HG03196 (cell line): Measurements from ENCODE around the gene RPL32.

Experiments used
- ATAC-seq: cut with Tn5 transposase; IDR thresholded peaks from one replicate; pipeline ENCODE4 v1.9.1; 2021; ENCODE audit not compliant: unreplicated experiment

RPL32 gene

GRCh38 chr3:12833222-12834161, 7.9 kb downstream of the RPL32 start:
- no peak for ATAC-seq

DNA sequence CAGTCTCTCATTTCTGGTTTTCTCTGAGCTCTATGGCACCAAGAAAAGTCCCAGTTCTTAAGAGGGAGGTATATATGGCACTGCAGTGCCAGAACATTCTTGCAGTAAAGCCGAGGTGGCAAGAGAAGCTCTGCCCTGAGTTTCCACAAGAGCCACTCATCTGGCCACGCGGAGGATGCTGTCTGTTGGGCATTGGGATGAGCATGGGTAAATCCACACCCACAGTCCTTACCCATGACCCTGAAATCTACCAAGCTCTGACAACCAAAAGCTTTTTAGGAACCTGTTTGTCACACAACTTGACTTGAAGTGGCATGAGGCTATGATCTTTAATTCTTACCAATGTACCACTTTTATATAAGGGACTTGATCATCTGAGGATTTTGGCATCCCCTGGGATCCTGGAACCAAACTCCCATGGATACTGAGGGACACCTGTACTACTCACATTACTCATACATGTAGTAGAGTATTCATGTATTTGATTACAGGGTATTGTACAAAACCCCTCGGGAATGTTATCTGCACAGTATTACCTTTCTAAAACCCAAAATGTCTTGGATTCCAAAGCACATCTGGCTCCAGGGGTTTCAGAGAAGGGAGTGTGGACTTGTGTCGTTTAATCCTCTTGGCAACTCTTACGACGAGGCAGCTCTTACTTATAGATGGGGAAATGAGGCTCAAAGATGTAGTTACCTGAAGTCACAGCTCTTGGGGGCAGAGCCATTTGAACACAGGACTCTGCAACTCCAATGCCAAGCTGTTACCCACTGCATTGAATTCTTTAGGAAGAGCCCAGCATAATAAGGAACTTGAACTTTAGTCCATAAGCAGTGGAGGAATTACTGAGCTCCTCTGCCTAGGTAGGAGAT, 8.8 kb downstream of the RPL32 start:
- ATAC-seq, result no peak

- ATAC-seq, result no peak
Observed at GRCh38 chr3:12831301-12831866, 10.0 kb downstream of the RPL32 start.

GRCh38 chr3:12830785-12831156, 10.6 kb downstream of the RPL32 start:
- no peak for ATAC-seq

GRCh38 chr3:12829886-12830784, 11.2 kb downstream of the RPL32 start:
- no peak for ATAC-seq

DNA sequence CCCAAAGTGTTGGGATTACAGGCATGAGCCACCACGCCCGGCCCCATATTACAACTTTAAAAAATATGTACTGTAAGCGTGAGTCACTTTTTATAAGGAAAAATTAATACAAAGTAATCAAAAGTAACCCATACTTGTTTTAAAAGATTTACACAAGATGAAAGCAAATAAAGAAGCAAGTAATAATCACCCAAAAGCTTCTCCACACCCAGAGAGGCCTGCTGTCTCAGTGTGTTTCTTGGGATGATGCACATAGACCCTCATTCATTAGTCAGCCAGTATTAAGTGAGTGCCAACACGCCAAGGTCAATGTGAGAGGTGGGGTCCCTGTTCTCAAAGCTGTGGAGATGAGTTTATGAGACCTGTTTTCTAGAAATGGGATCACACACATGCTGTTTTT, 12.0 kb downstream of the RPL32 start:
- ATAC-seq, result no peak

- no peak for ATAC-seq
Observed at GRCh38 chr3:12828751-12829150, 12.6 kb downstream of the RPL32 start.

DNA sequence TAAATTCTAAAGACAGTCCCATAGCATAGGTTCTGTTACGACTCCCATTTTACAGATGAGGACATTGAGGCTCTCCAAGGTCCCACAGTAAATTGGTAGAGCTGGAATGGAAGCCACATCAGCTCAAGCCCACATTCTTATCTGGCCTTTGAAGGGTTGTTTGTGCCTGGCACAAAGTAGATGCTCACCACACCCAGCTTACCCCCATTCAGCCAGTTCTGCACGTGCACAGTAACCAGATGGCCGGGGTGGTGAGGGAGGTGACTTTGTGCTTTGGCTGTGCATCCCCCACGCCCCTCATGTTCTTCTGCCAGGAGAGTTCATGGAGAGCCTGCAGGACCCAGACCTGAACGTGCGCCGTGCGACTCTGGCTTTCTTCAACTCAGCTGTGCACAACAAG, 16.2 kb downstream of the RPL32 start:
- ATAC-seq, result no peak

- ATAC-seq, result no peak
Observed at GRCh38 chr3:12824299-12824698, 17.1 kb downstream of the RPL32 start.

GRCh38 chr3:12822725-12823373, 18.5 kb downstream of the RPL32 start:
- no peak for ATAC-seq

GRCh38 chr3:12818773-12819172, 22.6 kb downstream of the RPL32 start:
- ATAC-seq, result no peak

- ATAC-seq, result no peak
Observed at GRCh38 chr3:12818273-12818672, 23.1 kb downstream of the RPL32 start.

- ATAC-seq, result no peak
Observed at GRCh38 chr3:12817343-12817710, 24.0 kb downstream of the RPL32 start.

DNA sequence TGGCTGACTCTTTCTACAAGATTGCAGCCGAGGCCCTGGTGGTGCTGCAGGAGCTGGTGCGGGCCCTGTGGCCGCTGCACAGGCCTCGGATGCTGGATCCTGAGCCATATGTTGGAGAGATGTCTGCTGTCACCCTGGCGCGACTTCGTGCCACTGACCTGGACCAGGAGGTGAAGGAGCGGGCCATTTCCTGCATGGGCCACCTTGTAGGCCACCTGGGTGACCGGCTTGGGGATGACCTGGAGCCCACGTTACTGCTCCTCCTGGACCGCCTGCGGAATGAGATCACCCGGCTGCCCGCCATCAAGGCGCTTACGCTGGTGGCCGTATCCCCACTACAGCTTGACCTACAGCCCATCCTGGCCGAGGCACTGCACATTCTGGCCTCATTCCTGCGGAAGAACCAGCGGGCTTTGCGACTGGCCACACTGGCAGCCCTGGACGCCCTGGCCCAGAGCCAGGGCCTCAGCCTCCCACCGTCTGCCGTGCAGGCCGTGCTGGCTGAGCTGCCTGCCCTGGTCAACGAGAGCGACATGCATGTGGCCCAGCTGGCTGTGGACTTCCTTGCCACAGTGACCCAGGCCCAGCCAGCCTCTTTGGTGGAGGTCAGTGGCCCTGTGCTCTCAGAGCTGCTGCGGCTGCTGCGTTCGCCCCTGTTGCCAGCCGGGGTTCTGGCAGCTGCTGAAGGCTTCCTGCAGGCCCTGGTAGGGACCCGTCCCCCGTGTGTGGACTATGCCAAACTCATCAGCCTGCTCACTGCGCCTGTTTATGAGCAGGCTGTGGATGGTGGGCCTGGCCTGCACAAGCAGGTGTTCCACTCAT, 24.6 kb downstream of the RPL32 start:
- ATAC-seq, result no peak

DNA sequence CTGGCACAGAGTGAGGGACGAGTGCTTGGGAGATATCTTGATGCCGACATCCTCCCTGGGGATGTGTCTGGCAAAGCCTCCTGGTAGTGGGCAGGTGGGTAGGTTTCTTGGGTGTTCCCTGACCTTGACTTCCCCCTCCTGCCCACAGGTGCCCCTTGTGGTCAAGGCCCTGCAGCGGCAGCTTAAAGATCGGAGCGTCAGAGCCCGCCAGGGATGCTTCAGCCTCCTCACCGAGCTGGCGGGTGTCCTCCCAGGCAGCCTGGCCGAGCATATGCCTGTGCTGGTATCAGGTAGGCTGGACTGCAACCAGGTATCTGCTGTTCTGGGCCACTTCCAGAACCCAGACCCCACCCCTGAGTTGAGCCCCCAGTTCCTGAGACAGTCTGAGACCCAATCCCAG, 25.6 kb downstream of the RPL32 start:
- no peak for ATAC-seq

- no peak for ATAC-seq
Observed at GRCh38 chr3:12815078-12815477, 26.3 kb downstream of the RPL32 start.

DNA sequence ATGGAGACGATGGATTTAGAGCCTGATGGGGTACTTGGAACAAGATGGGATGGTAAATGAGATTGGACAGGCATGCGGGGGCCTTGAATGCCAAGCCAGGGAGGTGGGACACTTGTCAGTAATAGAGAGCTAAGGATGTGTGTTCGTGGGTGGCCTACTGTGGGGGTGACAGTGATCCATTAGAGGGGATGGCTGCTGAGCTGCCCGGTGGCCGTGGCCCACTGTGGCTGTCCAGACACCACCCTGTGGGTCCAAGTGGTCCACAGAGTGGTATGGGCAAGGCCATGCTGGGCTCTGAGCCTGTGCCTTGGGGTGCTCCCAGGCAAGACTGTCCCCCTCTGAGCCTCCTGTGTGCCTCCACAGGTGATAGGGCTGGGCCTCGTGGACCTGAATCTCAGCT, 27.4 kb downstream of the RPL32 start:
- ATAC-seq, result no peak

- ATAC-seq, result no peak
Observed at GRCh38 chr3:12812812-12813211, 28.6 kb downstream of the RPL32 start.

DNA sequence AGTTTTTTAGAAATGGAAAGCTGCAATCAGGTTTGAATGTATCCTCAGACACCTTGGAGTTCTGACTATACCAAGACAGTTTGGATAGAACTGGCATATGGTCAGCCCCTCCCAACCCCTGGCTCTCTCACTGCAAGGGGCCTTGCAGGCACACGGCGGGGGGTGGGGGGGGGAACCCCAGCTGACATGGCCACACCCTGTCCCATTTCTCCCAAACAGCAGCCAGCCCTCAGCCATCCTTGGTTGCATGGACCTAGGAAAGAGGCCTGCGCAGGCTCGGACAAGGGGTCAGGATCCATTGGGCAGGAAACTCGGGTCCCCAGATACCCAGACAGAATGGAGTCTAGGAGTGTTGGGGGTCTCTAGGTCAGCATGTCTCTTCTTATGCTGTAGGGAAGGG, 30.4 kb downstream of the RPL32 start:
- ATAC-seq, result no peak
